Upper lobe of left lung (tissue), 4 donors: ENCODE results near the gene ZKSCAN1.
"Not testable (repeated sequence)": the region's sequence is repeated elsewhere in the genome, so short reads cannot be mapped to it uniquely, and the experiment has no call there.

Source experiments
- CTCF ChIP-seq, 6 experiments: fragments of 450-650 bp in 4 of 6; fragments of 200-600 bp in 2 of 6; sonication (generic) in 2 of 6; IDR thresholded peaks; one replicate each; pipeline ENCODE4 v1.5.1; 2016 to 2019; ENCODE audit warnings: antibody characterized with exemption in 6 of 6
- POLR2AphosphoS5 ChIP-seq, 2 donors: sonication (generic); formaldehyde crosslinking; IDR thresholded peaks; one replicate each; pipeline ENCODE4 v1.5.1; 2017; ENCODE audit warnings: antibody characterized with exemption in 2 of 2

GRCh38 chr7:100012385-100013327 is 2.7 kb upstream of the ZKSCAN1 start:
- TF ChIP-seq CTCF, POLR2AphosphoS5 (IDR thresholded peaks at IDR 0.05): not testable (repeated sequence)
